ENCODE measurements around the gene METTL25B. TPM values are rescaled to one million over a fixed set of nuclear protein-coding genes. Genes with fewer than 3 reads are reported as not detected.

METTL25B gene
- polyA plus RNA-seq, 1 donor from 2014 or later, result 13.1 TPM

GRCh38 chr1:156777573-156777972 is 49.3 kb downstream of the METTL25B start:
- no peaks in the 10 kb centered on the region for H3K27me3 ChIP-seq (ENCODE audit: insufficient read depth, low read depth, low read length)
- H4K20me1 ChIP-seq (ENCODE audit: insufficient read depth), result no peaks in the 10 kb centered on the region
- no peak overlapping the region for H3K27ac ChIP-seq (ENCODE audit: low read length)
- H3K79me2 ChIP-seq (replicated peaks; ENCODE audit: insufficient read depth, low read length), result peaks cover 40% of the 10 kb centered on the region
- no peak overlapping the region for H2AFZ ChIP-seq (ENCODE audit: low read depth, low read length)
- no peaks in the 10 kb centered on the region for H3F3A ChIP-seq (ENCODE audit: insufficient read depth, low read length, poor library complexity, severe bottlenecking)
- no peaks in the 10 kb centered on the region for H3K36me3 ChIP-seq (ENCODE audit: insufficient read depth, low read length)
- no peak overlapping the region for H3K4me3 ChIP-seq (ENCODE audit: low read length)
- H3K9me2 ChIP-seq (ENCODE audit: insufficient read depth, low read length), result no peaks in the 10 kb centered on the region
- no peak overlapping the region for H3K4me2 ChIP-seq (ENCODE audit: low read length)
- no peak overlapping the region for H3K9ac ChIP-seq (ENCODE audit: low read length)
- TF ChIP-seq MXI1 (conservative IDR thresholded peaks at IDR 0.05; ENCODE audit: poor library complexity, severe bottlenecking), result no peak
- TF ChIP-seq SMC3 (conservative IDR thresholded peaks at IDR 0.05; ENCODE audit: poor library complexity), result no peak
- no peak for TF ChIP-seq EZH2 (IDR thresholded peaks at IDR 0.05; ENCODE audit: borderline replicate concordance, insufficient read depth, low read length, poor library complexity, severe bottlenecking)
- TF ChIP-seq, protein P1, sequence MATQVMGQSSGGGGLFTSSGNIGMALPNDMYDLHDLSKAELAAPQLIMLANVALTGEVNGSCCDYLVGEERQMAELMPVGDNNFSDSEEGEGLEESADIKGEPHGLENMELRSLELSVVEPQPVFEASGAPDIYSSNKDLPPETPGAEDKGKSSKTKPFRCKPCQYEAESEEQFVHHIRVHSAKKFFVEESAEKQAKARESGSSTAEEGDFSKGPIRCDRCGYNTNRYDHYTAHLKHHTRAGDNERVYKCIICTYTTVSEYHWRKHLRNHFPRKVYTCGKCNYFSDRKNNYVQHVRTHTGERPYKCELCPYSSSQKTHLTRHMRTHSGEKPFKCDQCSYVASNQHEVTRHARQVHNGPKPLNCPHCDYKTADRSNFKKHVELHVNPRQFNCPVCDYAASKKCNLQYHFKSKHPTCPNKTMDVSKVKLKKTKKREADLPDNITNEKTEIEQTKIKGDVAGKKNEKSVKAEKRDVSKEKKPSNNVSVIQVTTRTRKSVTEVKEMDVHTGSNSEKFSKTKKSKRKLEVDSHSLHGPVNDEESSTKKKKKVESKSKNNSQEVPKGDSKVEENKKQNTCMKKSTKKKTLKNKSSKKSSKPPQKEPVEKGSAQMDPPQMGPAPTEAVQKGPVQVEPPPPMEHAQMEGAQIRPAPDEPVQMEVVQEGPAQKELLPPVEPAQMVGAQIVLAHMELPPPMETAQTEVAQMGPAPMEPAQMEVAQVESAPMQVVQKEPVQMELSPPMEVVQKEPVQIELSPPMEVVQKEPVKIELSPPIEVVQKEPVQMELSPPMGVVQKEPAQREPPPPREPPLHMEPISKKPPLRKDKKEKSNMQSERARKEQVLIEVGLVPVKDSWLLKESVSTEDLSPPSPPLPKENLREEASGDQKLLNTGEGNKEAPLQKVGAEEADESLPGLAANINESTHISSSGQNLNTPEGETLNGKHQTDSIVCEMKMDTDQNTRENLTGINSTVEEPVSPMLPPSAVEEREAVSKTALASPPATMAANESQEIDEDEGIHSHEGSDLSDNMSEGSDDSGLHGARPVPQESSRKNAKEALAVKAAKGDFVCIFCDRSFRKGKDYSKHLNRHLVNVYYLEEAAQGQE (IDR thresholded peaks at IDR 0.05; ENCODE audit: borderline replicate concordance), result no peak
- TF ChIP-seq TAF1 (IDR thresholded peaks at IDR 0.05; ENCODE audit: low read depth), result no peak
- TF ChIP-seq, protein P2, sequence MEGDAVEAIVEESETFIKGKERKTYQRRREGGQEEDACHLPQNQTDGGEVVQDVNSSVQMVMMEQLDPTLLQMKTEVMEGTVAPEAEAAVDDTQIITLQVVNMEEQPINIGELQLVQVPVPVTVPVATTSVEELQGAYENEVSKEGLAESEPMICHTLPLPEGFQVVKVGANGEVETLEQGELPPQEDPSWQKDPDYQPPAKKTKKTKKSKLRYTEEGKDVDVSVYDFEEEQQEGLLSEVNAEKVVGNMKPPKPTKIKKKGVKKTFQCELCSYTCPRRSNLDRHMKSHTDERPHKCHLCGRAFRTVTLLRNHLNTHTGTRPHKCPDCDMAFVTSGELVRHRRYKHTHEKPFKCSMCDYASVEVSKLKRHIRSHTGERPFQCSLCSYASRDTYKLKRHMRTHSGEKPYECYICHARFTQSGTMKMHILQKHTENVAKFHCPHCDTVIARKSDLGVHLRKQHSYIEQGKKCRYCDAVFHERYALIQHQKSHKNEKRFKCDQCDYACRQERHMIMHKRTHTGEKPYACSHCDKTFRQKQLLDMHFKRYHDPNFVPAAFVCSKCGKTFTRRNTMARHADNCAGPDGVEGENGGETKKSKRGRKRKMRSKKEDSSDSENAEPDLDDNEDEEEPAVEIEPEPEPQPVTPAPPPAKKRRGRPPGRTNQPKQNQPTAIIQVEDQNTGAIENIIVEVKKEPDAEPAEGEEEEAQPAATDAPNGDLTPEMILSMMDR (IDR thresholded peaks at IDR 0.05; ENCODE audit: poor library complexity, severe bottlenecking), result no peak
- TF ChIP-seq EP300 (conservative IDR thresholded peaks at IDR 0.05; ENCODE audit: poor library complexity, severe bottlenecking), result no peak
- TF ChIP-seq RAD21 (conservative IDR thresholded peaks at IDR 0.05), result no peak
- no peak for TF ChIP-seq POLR2AphosphoS5 (IDR thresholded peaks at IDR 0.05)
- no peaks in the 10 kb centered on the region for H3K9me3 ChIP-seq (ENCODE audit: low read length)

DNA sequence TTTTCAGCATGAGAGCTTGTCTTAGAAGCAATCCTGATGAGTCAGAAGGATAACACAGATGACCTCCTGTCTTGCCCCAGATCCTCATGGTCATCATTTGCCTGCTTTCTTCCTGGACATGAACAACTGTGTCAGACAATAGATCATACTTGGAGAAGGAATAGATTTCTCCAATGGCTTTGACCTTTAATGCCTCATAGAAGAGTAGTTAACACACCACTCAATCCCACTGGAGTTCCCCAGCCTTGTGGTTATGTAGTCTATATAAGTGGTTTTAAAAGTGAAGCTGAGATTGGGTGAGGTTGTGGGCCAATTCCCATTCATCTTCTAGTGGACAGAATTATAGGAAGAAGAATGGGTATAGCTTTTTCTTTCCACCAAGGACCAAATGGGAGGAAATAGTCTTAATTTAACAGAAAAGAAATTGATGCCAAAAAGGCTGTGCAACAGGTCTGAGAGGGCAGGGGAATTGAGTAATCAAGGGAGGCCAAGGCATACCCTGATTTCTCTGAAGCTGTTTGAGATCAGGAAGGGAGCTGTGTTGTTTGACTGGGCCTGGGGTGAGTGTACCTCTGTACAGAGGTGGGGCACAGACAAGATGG is 53.4 kb downstream of the METTL25B start:
- no peaks in the 10 kb centered on the region for H3F3A ChIP-seq (ENCODE audit: insufficient read depth, low read length, poor library complexity, severe bottlenecking)
- peaks cover 26% of the 10 kb centered on the region for H3K79me2 ChIP-seq (replicated peaks; ENCODE audit: insufficient read depth, low read length)
- no peaks in the 10 kb centered on the region for H3K9me2 ChIP-seq (ENCODE audit: insufficient read depth, low read length)
- H3K4me3 ChIP-seq (ENCODE audit: low read length), result no peak overlapping the region
- H4K20me1 ChIP-seq (ENCODE audit: insufficient read depth), result no peaks in the 10 kb centered on the region
- no peaks in the 10 kb centered on the region for H3K27me3 ChIP-seq (ENCODE audit: insufficient read depth, low read depth, low read length)
- H3K36me3 ChIP-seq (ENCODE audit: insufficient read depth, low read length), result no peaks in the 10 kb centered on the region
- TF ChIP-seq TAF1 (IDR thresholded peaks at IDR 0.05; ENCODE audit: low read depth), result no peak
- TF ChIP-seq, protein P2 (IDR thresholded peaks at IDR 0.05; ENCODE audit: poor library complexity, severe bottlenecking), result no peak
- no peak for TF ChIP-seq RAD21 (conservative IDR thresholded peaks at IDR 0.05)
- TF ChIP-seq MXI1 (conservative IDR thresholded peaks at IDR 0.05; ENCODE audit: poor library complexity, severe bottlenecking), result no peak
- no peak for TF ChIP-seq POLR2AphosphoS5 (IDR thresholded peaks at IDR 0.05)
- no peak for TF ChIP-seq EP300 (conservative IDR thresholded peaks at IDR 0.05; ENCODE audit: poor library complexity, severe bottlenecking)
- TF ChIP-seq, protein P1 (IDR thresholded peaks at IDR 0.05; ENCODE audit: borderline replicate concordance), result no peak
- no peak for TF ChIP-seq EZH2 (IDR thresholded peaks at IDR 0.05; ENCODE audit: borderline replicate concordance, insufficient read depth, low read length, poor library complexity, severe bottlenecking)
- no peak for TF ChIP-seq SMC3 (conservative IDR thresholded peaks at IDR 0.05; ENCODE audit: poor library complexity)
- H3K9me3 ChIP-seq (ENCODE audit: low read length), result no peaks in the 10 kb centered on the region
- no peak overlapping the region for H3K9ac ChIP-seq (ENCODE audit: low read length)
- no peak overlapping the region for H3K27ac ChIP-seq (ENCODE audit: low read length)
- H3K4me2 ChIP-seq (ENCODE audit: low read length), result no peak overlapping the region
- no peak overlapping the region for H2AFZ ChIP-seq (ENCODE audit: low read depth, low read length)
